Activated CD4-positive, alpha-beta T cell treated with anti-CD3 and anti-CD28 coated beads for 48 hours (primary cell): ENCODE results near the gene ALG12.

ENCODE experiments used
- DNase-seq: peaks from one replicate; pipeline ENCODE4 v3.0.0-alpha.2; 2020

The ALG12 gene

DNA sequence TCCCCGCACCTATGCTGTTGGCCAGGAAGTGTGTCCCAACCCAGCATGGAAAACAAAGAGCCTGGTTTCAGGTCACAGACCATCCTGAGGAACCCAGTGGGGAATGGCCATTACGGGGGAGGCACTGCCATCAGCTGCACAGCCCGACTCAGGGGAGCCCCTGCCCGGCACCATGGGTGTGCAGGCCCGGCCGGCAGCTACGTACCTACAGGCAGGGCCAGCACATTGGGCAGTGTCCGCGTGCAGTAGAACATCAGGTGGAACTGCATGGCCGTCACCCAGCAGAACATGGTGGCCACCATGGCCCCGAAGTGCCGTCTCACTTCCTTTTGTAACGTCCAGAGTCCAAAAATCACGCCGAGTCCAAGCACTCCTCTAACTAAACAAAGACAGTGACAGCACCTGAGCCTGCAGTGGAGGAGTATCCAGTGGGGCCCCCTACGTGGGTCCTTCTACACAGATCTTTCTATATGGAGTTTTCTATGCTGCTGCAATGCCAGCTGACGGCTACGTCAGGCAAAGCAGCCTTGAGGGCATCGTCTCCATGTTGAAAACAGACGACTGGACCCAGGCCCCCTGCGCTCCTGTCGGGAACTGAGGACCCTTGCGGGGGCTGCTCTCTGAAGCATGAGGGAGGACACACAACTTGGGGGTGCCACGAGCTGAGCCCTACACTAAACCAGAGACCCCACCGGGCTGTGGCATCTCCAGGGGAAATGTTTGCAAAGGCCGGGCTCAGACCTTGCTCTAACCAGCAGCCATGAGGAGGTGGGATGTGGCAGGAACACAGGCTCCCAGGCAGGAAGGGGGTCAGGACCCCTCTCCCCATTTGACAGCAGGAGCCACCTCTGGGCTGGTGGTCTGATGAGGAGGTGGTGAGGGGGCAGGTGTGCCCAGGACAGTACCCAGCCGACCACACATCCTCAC lies 7.7 kb downstream of the ALG12 start:
- no peak for DNase-seq

DNA sequence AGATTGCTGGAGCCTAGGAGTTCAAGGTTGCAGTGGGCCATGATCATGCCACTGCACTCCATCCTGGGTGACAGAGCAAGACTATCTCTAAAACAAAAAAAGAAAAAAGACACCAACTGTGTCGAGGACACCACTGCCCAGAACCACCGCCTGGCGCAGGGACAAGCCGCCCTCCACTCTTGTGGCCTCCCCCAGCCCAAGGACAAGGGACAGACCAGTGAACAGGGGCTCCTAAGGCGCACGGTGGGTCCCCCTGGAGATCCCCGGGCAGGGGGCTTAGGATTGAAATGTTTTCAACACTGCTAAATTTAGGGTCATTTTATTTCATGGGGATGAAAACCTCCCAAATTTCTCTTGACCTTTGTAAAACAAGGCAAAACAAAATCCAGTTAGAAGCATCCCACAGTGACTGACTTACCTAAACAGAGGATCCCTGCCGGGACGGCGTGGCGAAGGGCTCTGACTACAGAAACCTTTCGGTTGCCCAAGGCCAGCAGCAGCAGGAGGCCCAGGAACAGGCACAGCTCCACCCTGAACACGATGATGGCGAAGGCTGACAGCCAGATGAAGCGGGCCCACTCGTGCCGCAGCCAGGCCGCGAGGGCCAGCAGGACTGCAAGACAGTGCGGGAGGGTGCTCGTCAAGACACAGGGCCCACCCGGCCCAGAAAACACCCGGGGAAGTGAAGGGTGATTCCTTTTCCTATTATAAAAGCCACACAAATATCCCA lies 8.6 kb downstream of the ALG12 start:
- DNase-seq, result no peak

GRCh38 chr22:49907807-49908206 lies 10.4 kb downstream of the ALG12 start:
- DNase-seq, result no peak

GRCh38 chr22:49906799-49907290 lies 11.4 kb downstream of the ALG12 start:
- DNase-seq, result no peak

DNA sequence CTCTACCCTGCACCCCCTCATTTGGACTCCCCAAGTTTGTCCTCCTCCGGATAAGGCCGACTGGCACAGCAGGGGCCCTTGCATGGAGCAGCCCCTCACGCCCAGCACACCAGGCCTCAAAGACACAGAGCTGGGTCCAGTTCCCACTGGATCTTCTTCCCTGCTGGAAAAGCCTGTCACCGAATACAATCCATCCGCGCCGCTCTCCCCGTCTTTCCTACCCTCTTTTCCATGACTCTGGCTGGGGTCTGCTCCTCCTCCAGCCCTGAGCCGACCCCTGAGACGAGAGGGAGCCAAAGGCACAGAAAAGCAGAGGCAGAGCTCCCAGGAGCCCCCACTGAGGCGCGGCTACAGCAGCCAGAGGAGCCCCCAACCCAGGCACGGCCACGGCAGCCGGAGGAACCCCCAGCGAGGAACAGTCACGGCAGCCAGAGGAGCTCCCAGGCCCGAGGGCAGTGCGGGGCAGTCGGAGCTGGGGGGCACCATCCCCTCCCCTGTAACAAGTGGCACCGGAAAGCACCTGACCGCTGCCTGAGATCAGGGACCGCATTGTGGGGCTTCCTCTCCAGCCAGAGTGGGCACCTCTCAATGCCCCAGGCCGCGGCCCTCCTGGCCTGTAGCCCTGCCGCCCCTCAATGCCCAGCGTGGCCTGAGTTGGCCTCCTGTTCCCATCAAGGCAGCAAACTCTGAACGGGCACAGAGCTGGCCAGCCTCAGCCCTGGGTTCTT lies 12.0 kb downstream of the ALG12 start:
- no peak for DNase-seq

DNA sequence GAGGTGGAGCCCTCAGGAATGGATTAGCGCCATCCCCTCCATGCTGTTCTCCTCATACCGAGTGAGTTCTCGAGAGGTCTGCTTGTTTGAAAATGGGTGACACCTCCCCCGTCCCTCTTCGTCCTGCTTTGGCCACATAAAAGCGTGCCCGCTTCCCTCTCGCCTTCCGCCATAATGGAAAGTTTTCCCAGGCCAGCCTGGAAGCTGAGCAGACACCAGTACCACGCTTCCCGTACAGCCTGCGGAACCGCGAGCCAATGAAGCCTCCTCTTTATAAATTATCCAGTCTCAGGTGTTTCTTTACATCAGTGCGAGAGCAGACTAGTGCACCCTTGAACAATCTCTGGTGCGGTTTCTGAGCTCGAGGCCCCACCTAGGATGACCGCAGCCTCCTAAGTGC lies 12.8 kb downstream of the ALG12 start:
- DNase-seq, result no peak

DNA sequence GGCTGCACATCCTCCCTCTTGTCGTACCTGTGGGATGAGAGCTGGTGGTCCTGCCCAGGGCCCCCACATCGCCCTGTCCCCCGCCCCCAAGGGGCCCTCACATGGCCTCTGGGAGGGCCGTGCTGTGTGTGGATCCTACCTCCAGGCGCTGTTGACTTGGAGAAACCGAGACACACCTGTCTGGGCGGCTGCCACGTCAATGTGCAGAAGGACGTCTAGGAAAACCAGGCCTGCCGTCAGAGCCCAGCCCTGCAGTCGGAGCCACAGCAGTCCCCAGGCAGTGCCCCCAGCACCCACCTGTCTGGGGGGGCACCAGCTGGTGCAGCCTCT lies 14.2 kb downstream of the ALG12 start:
- no peak for DNase-seq

- DNase-seq, result no peak
These were observed 14.8 kb downstream of the ALG12 start for GRCh38 chr22:49903322-49904039.

- no peak for DNase-seq
These were observed 16.8 kb downstream of the ALG12 start for GRCh38 chr22:49901457-49901856.

- DNase-seq, result no peak
These were observed 17.6 kb downstream of the ALG12 start for GRCh38 chr22:49900441-49901230.

GRCh38 chr22:49899530-49899929 lies 18.7 kb downstream of the ALG12 start:
- no peak for DNase-seq

- DNase-seq, result no peak
These were observed 21.1 kb downstream of the ALG12 start for GRCh38 chr22:49897015-49897684.

GRCh38 chr22:49896201-49896600 lies 22.0 kb downstream of the ALG12 start:
- DNase-seq, result no peak

- no peak for DNase-seq
These were observed 23.8 kb downstream of the ALG12 start for GRCh38 chr22:49894322-49895054.

- DNase-seq, result no peak
These were observed 25.2 kb downstream of the ALG12 start for GRCh38 chr22:49893025-49893424.

DNA sequence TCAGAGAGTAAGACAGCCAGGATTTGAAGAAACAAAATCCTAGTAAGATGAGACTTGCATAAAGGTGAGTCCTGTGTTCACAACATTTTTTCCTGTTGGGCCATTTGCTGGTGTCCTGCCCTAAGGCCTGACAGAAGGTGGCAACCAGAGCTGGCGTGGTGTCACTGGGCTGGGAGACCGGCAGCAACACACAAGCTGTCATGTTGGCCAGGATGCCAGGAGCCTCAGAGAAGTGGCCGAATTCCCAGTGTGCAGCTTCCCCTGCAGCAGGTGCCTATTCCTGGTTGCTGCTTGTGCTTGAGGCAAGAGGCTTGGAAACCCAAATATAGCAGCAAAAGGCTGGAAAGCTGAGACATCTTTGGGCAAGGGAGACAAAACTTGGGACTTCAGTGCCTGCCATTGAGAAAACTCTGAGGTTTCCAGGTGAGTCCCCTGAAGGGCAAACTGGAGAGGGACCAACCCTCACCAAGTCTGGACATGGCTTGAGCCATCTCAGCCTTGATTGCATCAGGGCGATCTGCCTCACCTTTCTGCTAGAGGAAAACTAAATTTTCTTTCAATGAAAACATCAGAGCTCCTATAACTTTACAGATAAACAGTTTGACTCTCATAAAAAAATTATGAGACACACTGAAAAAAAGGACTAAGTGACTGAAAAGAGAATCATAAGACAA lies 25.9 kb downstream of the ALG12 start:
- DNase-seq, result no peak

GRCh38 chr22:49889071-49889470 lies 29.2 kb downstream of the ALG12 start:
- DNase-seq, result no peak

- no peak for DNase-seq
These were observed 30.5 kb downstream of the ALG12 start for GRCh38 chr22:49887702-49888101.

GRCh38 chr22:49887064-49887451 lies 31.2 kb downstream of the ALG12 start:
- DNase-seq, result no peak
